Thymus (tissue), 11 donors: ENCODE results near the gene GRK2. TPM values are rescaled to one million over a fixed set of nuclear protein-coding genes. Genes with fewer than 3 reads are reported as not detected.

ENCODE experiments used
- DNase-seq, 9 donors: peaks; one replicate each; pipeline ENCODE4 v3.0.0-alpha.2; 2013; ENCODE audit warnings: low spot score in 9 of 9, low read depth in 6 of 9, missing footprints in 1 of 9
- H3K27ac ChIP-seq, 2 donors: one replicate each; pipeline ENCODE4 v1.5.1; 2013; ENCODE audit warnings: control low read depth in 1 of 2, low read depth in 1 of 2, low read length in 1 of 2, mild to moderate bottlenecking in 1 of 2, moderate library complexity in 1 of 2
- H3K27me3 ChIP-seq, 2 donors: one replicate each; pipeline ENCODE4 v1.5.1; 2013; ENCODE audit warnings: low read length in 1 of 2; ENCODE audit not compliant: control insufficient read depth in 2 of 2, insufficient read depth in 1 of 2
- H3K36me3 ChIP-seq, 2 donors: one replicate each; pipeline ENCODE4 v1.5.1; 2013; ENCODE audit warnings: low read length in 1 of 2, mild to moderate bottlenecking in 1 of 2, moderate library complexity in 1 of 2; ENCODE audit not compliant: control insufficient read depth in 2 of 2, insufficient read depth in 2 of 2
- H3K4me1 ChIP-seq, 2 donors: one replicate each; pipeline ENCODE4 v1.5.1; 2013; ENCODE audit warnings: low read length in 2 of 2; ENCODE audit not compliant: control insufficient read depth in 2 of 2, insufficient read depth in 2 of 2
- H3K4me3 ChIP-seq, 2 donors: one replicate each; pipeline ENCODE4 v1.5.1; 2013; ENCODE audit warnings: low read length in 2 of 2, control low read depth in 1 of 2, mild to moderate bottlenecking in 1 of 2
- H3K9me3 ChIP-seq, 2 donors: one replicate each; pipeline ENCODE4 v1.5.1; 2013; ENCODE audit warnings: low read length in 1 of 2, mild to moderate bottlenecking in 1 of 2; ENCODE audit not compliant: control insufficient read depth in 2 of 2, insufficient read depth in 1 of 2
- WGBS: extraction: QIAGEN DNeasy Blood & Tissue Kit; methylation state at CpG from one replicate; pipeline ENCODE4 v1.1.7; 2013; 5-methylcytosine and 5-hydroxymethylcytosine counted together
- polyA plus RNA-seq: library from polyadenylated mRNA; stranded (reverse); fragments of 200-250 nt; gene quantifications from one replicate; pipeline ENCODE4 v1.2.3, GENCODE V29; 2013
- total RNA-seq: library from RNA; stranded (reverse); fragments of 120-200 nt; gene quantifications from one replicate; pipeline ENCODE4 v1.2.4, GENCODE V29; 2013
- donor health status: healthy.

The GRK2 gene
- total and polyA plus RNA-seq, 2 donors: 89.5 to 158 TPM

DNA sequence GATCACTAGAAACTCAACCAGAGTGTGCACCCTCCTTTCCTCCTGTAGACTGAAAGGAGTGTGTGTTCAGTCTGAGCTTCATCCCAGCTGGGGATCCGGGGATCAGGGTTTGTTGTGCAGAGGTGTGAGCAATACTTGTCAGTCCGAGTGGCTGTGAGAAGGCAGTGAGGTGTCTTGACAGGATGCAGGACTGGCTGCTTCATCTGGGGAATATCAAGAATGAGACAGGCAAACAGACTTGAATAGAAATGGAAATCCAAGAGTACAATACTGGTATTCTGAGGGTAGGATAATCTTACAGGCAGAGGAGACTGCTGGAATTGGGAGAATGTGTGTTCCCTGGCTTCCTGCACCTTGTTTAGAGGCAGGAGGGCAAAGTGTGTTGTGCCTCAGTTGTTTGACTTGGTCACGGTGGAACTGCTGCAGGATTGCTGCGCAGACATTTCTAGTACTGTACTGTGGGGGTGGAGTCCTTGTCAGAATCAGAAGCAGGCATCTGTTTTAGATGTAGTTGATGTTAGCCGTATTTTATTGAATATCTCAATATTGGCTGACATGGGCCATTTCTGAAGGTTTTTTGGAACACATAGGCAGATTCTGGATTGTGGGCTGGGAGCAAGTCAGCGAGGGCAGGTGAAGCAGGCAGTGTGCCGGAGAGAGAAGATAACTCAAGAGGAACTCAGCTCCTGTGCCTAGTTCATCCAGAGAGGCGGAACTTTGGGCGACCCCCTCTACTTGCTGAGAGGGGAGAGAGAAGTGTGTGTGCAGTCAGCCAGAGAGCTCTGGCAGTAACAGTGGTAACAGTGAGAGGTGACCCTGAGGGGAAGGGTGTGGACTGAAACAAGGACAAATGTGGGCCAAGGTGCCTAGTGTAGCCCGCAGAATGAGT is 27.1 kb upstream of the GRK2 start:
- Histone ChIP-seq H3K27ac (peak overlapping the region; percentile 80 to 92), H3K36me3 (peaks cover 6 to 26% of the 10 kb centered on the region in 2 donors), H3K4me3 (peak overlapping the region; percentile 10 to 18)

DNA sequence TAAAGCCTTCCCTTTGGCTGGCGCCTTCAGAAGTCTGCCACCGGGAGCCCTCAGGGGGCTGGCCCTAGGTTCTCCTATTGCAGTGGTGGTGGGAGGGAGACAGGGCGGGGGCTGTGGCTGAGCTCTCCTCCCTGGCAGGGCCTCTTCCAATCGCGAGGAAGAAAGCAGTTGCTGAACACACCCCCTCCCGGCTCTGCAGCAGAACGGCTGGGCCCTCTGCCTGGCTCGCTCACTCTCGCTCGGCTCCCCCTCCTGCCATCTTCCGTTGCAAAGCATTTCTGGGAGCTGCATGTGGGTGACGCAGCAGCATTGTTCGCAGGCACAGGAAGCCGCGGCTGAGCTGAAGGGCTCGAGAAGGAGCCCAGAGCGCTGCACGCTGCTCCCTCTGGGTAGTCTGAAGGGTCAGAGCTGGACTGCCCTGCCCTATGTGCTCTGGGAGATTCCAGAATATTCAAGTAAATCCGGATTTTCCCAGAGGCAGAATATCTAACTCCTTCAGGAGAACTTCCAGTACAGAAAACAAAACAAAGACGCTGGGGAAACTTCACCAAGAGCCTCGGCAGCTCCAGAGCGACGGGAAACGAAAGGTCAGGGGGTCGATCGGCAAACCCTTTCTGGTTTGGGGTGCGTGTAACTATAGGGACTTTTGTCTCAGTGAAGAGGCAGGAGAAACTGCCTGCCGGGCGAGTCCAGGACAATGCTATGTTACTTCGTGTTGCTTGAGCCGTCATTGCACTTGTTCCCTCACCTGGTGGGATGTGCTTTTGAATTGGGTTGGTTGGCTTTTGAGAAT is 26.3 kb upstream of the GRK2 start:
- H3K27ac ChIP-seq: peak overlapping the region; percentile 92
- no peaks in the 10 kb centered on the region for H3K9me3 ChIP-seq
- H3K4me1 ChIP-seq: peaks cover 20 to 38% of the 10 kb centered on the region in 2 donors
- peak overlapping the region; percentile 67 to 73 for H3K4me3 ChIP-seq
- H3K36me3 ChIP-seq: peaks cover 10 to 32% of the 10 kb centered on the region in 2 donors
- WGBS: under 1% methylated on average over 31 of the region's 31 CpGs
- H3K27me3 ChIP-seq: no peaks in the 10 kb centered on the region
- DNase-seq: peak; percentile 79 to 98 (median 95)

More for the DNA sequence above, 27.1 kb upstream of the GRK2 start:
- no peaks in the 10 kb centered on the region for H3K27me3 ChIP-seq
- H3K4me1 ChIP-seq: peaks cover 20 to 38% of the 10 kb centered on the region in 2 donors
- WGBS: 30% methylated on average over 10 of the region's 10 CpGs
- no peaks in the 10 kb centered on the region for H3K9me3 ChIP-seq
- DNase-seq: no peak

DNA sequence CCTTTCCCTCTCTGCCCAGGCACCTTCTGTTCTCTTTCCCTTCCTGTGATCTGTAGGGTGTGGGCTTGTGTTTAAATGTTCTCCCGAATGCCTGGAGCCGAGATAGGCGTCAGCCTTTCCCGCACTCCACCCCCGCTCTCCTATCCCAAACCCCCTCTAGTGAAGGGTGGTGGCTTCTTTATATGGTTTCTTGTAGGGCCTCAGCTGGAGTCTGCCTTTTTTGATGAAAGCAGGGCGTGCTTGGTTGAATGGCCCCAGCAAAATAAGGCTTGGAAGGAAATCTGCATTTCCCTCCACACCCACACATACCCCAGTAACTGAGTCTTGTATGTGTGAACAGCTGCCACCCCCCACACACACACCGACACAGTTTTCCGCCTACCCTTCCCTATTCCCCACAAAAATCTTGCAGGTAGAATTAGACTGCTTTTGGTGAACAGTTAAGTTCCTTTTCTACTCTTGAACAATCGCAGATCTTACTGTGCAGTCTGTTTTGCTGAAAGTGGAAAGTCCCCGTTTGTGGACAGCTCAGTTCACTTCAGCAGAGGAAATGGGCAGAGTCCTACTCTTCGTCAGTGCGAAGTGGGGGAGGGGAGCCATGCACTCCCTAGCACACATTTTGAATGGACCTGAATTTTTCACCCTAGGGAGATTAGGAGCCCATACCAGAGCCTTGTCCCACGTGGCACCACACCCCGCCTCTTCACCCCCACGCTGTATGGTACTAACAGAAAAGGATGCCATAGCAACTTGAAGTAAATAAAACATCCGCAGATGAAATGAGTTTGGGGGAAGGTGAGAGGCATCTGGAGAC is 25.5 kb upstream of the GRK2 start:
- H3K27me3 ChIP-seq: no peaks in the 10 kb centered on the region
- no peaks in the 10 kb centered on the region for H3K9me3 ChIP-seq
- H3K4me1 ChIP-seq: peaks cover 20 to 38% of the 10 kb centered on the region in 2 donors
- WGBS: under 1% methylated on average over 16 of the region's 16 CpGs
- peak overlapping the region; percentile 92 for H3K27ac ChIP-seq
- peak in 4 of 9 donors; percentile 56 to 73 (median 64) for DNase-seq
- H3K4me3 ChIP-seq: peak overlapping the region; percentile 67 to 73
- H3K36me3 ChIP-seq: peaks cover 17 to 40% of the 10 kb centered on the region in 2 donors

GRCh38 chr11:67242548-67242947 is 23.7 kb upstream of the GRK2 start:
- 94% methylated on average over 1 of the region's 1 CpG for WGBS
- Histone ChIP-seq H3K9me3 (no peaks in the 10 kb centered on the region), H3K27ac (no peak overlapping the region), H3K27me3 (no peaks in the 10 kb centered on the region), H3K4me3 (no peak overlapping the region), H3K4me1 (peaks cover 20 to 38% of the 10 kb centered on the region in 2 donors), H3K36me3 (peaks cover 31 to 53% of the 10 kb centered on the region in 2 donors)
- no peak for DNase-seq

GRCh38 chr11:67243051-67243450 is 23.2 kb upstream of the GRK2 start:
- no peaks in the 10 kb centered on the region for H3K27me3 ChIP-seq
- no peak for DNase-seq
- H3K36me3 ChIP-seq: peaks cover 34 to 58% of the 10 kb centered on the region in 2 donors
- 98% methylated on average over 2 of the region's 2 CpGs for WGBS
- no peaks in the 10 kb centered on the region for H3K9me3 ChIP-seq
- no peak overlapping the region for H3K27ac ChIP-seq
- H3K4me1 ChIP-seq: peaks cover 20 to 38% of the 10 kb centered on the region in 2 donors
- no peak overlapping the region for H3K4me3 ChIP-seq

- Histone ChIP-seq H3K4me3 (no peak overlapping the region), H3K27ac (no peak overlapping the region), H3K27me3 (no peaks in the 10 kb centered on the region), H3K9me3 (no peaks in the 10 kb centered on the region), H3K36me3 (peaks cover 54 to 78% of the 10 kb centered on the region in 2 donors), H3K4me1 (peaks cover 11 to 23% of the 10 kb centered on the region in 2 donors)
- WGBS: 98% methylated on average over 11 of the region's 11 CpGs
- no peak for DNase-seq
Observed at GRCh38 chr11:67245046-67245445, 21.2 kb upstream of the GRK2 start.

GRCh38 chr11:67247946-67248550 is 18.2 kb upstream of the GRK2 start:
- Histone ChIP-seq H3K27me3 (no peaks in the 10 kb centered on the region), H3K27ac (no peak overlapping the region), H3K4me3 (no peak overlapping the region), H3K4me1 (no peaks in the 10 kb centered on the region), H3K36me3 (peaks cover 83 to 97% of the 10 kb centered on the region in 2 donors), H3K9me3 (no peaks in the 10 kb centered on the region)
- no peak for DNase-seq
- 97% methylated on average over 5 of the region's 5 CpGs for WGBS

DNA sequence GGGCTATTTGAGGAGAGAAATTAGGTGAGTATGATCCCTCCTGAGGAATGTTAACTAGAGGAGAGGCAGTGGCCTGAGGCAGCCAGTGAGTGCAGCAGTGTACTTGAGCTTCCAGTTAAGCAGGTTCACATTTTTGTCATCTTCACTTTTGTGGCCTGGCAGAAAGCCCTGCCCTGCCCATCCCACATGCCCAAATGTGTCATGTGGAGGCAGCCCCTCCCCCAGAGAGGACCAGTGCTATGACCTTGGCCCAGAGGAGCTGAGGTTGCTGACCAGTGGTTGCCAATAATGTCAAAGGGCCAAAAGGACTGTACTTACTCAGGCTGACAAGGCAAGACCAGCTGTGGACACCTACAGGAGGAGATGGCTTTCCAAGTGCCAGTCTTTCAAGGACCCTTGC is 17.6 kb upstream of the GRK2 start:
- Histone ChIP-seq H3K4me3 (no peak overlapping the region), H3K27ac (no peak overlapping the region), H3K36me3 (peaks cover 86 to 98% of the 10 kb centered on the region in 2 donors), H3K4me1 (no peaks in the 10 kb centered on the region), H3K27me3 (no peaks in the 10 kb centered on the region), H3K9me3 (no peaks in the 10 kb centered on the region)
- no peak for DNase-seq
